ENCODE measurements around the gene CRYBA2.

Gene CRYBA2

GRCh38 chr2:218998414-218999002 lies 5.3 kb upstream of the CRYBA2 start:
- peak; percentile 36 to 55 for DNase-seq

GRCh38 chr2:218997731-218998130 lies 4.5 kb upstream of the CRYBA2 start:
- peak; percentile 76 to 85 for DNase-seq

DNA sequence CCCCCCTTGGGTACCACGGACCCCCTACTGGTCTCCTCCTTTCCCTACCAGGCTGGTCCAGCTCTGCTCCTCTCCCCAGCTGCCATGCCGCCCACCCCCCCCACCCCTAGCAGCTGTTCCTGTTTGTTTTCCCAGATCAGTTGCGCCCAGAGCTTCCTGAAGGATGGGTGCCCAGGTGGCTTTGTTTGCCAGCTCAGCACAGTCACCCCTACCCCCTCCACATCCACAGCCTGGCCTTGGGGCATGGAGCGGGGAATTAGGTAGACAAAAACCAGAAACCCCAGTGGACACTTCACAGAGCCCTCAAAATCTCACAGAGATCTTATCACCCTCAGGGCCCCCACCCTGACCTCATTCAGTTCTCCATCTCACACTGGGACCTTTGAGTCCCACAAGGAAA lies 3.7 kb upstream of the CRYBA2 start:
- DNase-seq: peak; percentile 89 to 91

GRCh38 chr2:218995972-218996711 lies 2.9 kb upstream of the CRYBA2 start:
- DNase-seq: peak; percentile 89 to 92

- no peak for DNase-seq
These were observed 2.3 kb upstream of the CRYBA2 start for GRCh38 chr2:218995561-218995960.

GRCh38 chr2:218992703-218993344 lies 398 bp downstream of the CRYBA2 start:
- DNase-seq: peak; percentile 54

- DNase-seq: no peak
These were observed 1.0 kb downstream of the CRYBA2 start for GRCh38 chr2:218992196-218992595.

GRCh38 chr2:218991674-218992168 lies 1.5 kb downstream of the CRYBA2 start:
- DNase-seq: peak in 1 of 2 experiments; percentile 48

DNA sequence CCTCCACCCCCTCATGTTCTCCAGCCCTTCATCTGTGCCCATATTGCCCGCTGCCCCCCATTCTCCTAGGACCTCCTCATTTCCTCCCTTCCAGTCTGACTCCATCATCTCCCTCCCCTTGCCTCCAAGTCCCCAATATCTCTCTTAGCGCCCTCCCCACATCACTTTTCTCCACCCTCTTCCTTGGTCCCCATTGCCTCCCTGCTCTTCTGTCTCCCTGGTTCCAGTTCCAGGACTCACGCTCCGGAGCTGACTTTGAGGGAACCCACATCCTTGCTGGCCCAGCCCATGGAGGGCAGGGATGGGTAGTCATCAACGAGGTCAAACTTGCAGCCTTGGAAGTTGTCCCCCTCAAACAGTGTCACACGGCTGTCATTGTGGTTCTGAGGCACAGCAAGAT lies 2.6 kb downstream of the CRYBA2 start:
- no peak for DNase-seq

GRCh38 chr2:218990052-218990451 lies 3.2 kb downstream of the CRYBA2 start:
- no peak for DNase-seq

DNA sequence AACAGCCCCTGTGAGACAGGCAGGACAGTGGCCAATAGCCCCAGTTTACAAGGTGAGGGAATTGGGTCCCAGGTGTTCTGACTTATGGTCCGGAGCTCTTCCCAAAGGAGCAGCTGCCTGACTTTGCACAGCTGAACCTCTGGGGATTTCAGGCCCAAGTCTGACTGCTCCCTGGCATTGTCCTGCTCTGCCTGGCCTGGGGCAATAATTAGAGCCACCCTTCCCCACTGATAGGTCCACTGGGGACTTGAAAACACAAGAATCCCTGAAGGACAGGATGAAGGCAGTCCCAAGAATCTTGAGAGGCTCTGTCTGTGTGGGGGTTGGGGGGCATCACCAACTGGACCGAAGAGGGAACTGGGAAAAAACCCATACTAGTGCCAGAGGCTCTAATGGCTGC lies 4.6 kb downstream of the CRYBA2 start:
- no peak for DNase-seq

DNA sequence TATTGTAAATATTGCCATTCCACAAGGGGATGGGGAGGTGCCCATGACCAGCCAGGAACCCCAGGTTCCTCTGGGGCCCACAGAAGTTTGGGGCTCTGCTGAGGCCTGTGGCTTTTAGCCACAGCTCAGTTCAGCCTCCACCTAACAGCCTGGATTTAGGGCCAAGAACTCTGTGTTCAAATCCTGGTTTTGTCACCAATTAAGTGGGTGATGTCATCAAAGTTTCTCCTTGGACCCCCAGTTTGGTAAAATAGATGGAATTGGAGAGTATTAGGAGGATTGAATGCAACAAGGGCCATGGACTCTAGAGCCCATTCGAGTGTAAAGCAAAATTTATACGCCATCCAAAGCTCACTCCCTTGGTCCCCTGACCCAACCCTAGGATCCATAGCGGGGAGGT lies 5.1 kb downstream of the CRYBA2 start:
- no peak for DNase-seq

GRCh38 chr2:218986148-218986761 lies 7.0 kb downstream of the CRYBA2 start:
- no peak for DNase-seq

- DNase-seq: no peak
These were observed 7.7 kb downstream of the CRYBA2 start for GRCh38 chr2:218985325-218986091.

DNA sequence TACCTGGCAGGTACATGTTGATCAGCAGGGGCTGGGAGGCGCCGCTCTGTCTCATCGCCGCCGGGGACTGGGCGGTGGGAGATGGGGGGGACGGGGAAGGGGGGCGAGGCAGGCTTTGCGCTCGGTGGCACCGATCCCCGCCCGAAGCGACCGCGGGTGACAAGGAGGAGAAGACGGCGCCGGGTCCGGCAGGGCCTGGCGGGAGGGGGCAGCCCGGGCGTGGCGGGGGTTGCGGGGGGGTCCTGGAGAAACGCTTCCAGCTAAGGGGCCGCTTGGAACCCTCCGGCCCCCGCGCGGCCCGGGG lies 8.2 kb downstream of the CRYBA2 start, which contains the start of gene FEV:
Gene FEV, minus strand, starts transcription at position 164 of the 304 bp plus-strand sequence. Its CDS starts 109 bp downstream, at position 55.
- no peak for DNase-seq

DNA sequence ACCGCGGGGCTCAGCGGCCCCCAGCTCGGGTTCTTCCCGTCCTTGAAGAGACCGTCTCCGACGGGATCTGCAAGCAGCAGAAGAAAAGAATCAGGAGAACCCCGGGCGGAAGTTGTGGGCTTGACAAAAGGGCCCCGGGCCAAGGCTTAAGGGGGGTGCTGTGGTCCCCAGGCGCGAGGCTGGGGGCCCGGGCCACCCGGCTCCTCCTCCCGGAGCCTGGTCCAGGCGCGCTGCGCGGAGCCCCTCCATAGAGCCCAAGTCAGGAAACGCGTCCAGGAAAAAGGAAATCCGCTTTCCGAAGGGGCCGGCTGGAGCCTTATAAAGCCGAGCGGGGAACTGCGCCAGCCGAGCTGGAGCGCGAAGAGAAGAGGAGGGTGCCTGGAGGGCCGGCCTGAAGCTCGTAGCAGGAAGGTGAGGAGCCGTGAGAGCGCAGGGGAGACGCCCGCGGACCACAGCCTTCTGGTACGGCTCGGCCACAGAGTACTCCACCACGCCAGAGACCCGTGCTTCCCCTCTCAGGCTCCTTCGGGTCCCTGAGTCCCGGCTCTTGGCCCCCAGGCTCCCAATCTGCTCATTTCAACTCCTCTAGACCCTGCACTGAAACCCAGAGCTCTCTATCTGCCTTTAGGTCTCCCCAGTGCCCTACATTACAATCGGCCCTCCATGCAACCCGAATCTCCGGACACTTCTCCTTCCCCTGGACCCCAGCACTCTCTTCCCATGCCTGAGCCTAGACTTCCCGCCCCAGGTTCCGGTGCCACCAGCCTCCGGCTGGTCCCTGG lies 8.8 kb downstream of the CRYBA2 start:
- DNase-seq: no peak

GRCh38 chr2:218983934-218984238 lies 9.3 kb downstream of the CRYBA2 start:
- no peak for DNase-seq

DNA sequence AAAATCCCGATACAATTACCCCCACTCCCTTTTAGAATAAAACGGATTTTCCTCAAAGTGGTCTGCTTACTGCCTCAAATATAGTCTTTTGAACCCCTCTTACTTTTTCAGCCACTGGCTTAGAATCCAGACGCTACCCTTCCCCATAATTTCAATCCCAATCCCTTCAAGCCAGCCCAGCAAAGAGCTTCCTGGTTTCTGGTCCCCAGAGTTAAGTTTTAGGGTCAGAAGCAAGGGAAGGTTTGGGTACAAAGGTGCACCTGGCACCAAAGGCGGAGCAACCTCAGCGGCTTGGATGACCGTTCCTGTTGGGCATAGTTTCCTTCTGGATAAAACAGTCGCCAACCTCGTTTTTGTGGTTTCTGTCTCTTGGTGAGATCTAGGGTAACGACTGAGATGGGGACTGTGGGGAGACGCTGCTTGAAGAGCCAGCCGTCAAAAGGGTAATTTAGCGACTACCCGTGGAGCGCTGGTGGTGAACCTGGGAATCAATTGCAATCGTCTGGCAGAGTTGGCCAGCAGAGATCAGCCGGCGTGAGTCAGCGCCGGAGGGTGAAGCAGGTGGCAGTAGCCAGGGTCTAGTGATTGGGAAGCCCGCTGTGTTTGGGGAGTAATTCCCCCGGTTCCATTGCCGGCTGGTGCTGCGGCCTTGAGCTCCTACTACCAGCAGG lies 9.8 kb downstream of the CRYBA2 start:
- peak; percentile 30 to 50 for DNase-seq

GRCh38 chr2:218982586-218983262 lies 10.5 kb downstream of the CRYBA2 start:
- DNase-seq: no peak

DNA sequence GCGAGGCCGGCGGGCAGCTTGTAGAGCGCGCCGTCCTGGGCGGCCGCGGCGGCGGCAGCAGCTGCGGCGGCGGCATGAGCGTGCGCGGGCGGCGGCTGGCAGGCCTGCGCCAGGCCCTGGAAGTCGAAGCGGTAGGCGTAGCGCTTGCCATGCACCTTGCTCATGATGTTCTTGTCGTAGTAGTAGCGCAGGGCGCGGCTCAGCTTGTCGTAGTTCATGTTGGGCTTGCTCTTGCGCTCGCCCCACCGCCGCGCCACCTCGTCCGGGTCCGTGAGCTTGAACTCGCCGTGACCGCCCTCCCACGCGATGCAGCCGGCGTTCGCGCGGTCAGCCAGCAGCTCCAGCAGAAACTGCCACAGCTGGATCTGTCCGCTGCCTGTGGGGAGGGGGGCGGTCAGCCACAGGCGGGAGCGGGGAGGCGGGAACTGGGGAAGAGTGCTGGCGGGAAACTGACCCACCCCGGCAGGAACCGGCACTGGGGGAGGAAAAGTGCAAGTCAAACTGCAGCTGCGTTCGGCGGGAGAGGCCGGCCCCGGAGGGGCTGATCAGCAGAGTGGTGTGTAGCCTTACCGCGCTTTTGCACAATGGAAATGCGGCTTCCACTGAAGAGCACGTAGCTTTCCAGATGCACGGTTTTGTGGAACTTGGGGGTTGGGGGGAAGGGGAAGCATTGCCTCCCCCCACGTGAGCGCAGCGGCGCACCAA lies 11.2 kb downstream of the CRYBA2 start:
- peak in 1 of 2 experiments; percentile 42 for DNase-seq

All from SHP77 (cell line).